NOMO-1 treated with DMSO at 0.1 percent for 48 hours (cell line): ENCODE measurements around the gene TDRD7.
A peak's percentile ranks its signal among the peaks of the same experiment; 100 is the strongest.

Experiments
- DNase-seq: peaks from one replicate; lab custom pipeline; 2025; ENCODE audit not compliant: unreplicated experiment; lab: John Stamatoyannopoulos, UW

TDRD7 gene

DNA sequence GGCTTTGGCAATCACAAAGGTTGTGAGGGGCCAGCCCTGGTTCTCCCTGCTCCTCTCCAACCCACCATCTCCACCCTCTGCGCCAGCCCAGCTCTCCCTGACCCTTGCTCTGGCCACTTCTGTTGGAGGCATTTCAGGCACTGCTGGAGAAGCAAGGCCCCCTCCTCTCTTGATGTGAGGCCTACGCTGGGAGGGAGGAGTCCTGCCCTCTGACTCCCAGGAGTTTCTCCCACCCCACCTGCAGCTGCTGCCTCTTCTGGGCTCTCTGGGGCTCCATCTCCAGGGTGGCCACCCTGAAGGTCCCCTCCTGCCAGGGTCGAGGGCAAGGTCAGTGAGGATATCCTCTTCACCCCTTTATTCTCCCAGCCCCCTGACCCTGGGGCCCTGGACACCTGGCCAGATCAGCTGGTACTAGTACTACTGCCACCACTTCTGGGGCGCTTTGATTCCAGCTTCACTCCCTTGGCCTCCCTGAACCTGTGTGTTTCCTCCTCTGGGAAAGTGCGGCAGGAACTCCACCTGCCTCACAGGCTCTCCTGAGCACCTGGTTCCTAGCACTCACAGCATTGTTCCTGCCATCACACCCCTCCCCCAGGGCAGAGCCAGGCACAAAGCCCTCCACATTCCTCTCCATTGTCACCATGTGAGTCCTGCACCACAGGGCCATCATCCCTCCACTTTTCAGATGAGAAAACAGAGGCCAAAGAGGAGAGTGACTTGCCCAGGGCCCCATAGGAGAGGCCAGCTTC lies 23.8 kb upstream of the TDRD7 start:
- DNase-seq: no peak

GRCh38 chr9:97388721-97389238 lies 23.1 kb upstream of the TDRD7 start:
- peak; percentile 46 for DNase-seq

DNA sequence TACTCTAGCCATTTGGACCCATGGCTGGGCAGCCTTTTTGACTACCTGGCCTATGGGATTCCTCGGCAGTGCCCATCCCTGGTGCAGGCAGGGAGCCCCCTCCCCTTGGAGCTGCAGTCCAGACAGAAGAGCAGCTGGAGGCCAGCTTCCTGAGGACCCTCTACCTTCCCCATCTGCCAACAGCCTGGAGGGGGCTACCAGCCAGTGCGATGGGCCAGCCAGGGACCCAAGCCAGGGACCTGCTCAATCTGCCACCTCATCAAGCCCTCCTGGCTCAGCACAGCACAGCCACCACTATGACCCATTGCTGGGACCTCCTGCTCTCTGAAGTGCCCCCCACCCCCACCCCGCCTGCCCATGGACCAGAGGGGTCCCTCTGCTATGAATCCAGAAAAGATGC lies 22.6 kb upstream of the TDRD7 start:
- no peak for DNase-seq

GRCh38 chr9:97390791-97391406 lies 21.0 kb upstream of the TDRD7 start:
- DNase-seq: no peak

DNA sequence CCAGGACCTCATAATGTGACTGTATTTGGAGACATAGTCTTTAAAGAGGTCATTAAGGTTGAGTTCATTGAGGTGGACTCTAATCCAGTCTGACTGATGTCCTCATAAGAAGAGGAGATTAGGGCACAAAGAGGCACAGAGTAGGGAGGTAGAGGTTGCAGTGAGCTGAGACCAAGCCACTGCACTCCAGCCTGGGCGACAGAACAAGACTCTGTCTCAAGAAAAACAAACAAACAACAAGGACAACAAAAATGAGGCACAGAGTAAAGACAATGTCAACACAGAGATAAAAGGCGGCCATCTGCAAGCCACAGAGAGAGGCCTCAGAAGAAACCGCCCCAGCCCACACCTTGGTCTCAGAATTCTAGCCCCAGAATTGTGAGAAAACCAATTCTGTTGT lies 17.0 kb upstream of the TDRD7 start:
- DNase-seq: no peak

DNA sequence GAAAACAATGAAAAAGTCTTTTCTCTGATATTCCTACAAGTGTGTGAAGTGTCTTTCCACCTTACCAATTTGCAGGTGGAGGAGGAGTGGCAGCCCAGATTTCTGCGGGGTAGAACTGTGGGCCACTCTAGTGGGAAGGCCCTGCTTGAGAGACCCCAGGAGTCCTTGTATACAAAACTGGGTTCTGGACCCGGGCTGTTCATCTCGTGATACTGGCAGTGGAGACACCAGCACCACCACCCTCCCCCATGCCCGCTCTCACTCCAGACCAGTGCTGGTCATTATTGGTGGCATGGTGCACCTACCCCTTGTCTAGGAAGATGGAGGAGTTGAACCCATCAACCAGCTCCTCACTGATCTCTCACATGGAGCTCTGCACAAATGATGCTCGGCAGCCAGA lies 16.2 kb upstream of the TDRD7 start:
- DNase-seq: no peak

- DNase-seq: no peak
These were observed 15.6 kb upstream of the TDRD7 start for GRCh38 chr9:97396256-97396655.

DNA sequence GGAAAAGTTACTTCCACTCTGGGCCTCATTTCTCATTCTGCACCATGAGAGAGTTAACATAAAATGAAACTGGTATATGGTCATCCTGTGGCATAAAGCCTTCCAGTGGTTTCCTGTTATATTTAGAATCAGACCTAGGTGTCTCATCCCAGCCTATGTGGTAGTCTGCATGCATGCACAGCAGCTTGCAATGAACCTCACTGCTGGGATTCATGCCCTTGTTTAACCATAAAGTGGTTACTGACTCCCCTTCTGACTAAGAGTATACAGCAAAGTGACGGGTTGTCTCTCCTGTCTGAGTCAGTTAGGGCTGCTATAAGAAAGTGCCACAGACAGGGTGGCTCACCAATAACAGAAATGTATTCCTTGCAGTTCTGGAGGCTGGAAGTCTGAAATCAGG lies 14.7 kb upstream of the TDRD7 start:
- DNase-seq: no peak

DNA sequence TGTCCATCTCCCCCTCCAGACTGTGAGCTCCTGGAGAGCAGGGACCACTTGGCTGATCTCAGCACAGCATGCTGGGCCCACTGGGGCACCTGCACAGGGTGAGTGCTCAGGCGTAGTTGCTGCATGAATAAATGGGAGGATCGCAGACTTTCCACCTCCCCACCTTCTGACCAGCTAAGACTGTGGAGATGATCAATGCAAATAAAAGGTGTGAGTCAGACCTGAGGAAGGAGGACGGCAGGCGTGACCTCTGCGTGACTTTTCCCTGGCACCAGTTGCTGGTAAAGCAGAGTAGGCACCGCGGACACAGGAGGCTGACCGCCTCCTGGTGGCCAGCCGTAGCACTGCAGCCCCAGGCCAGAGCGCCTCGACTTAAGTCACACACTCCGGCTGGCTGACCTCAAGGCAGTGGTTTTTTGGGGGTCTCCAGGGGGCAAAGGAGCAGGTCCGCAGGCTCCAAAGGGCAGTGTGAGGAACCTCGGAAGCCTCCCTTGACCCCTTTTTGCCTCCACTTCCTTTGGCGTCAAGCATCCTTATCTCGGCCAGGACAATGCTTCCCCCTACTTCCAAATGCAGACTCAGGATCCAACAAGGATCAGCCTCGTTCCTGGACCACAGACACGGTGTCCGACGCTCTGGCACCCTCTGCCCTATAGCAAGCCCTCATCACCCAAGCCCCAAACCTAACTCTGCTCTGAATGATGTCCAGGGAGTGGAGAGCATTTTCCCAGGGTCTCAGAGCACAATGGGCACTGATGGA lies 12.7 kb upstream of the TDRD7 start:
- DNase-seq: peak; percentile 36

DNA sequence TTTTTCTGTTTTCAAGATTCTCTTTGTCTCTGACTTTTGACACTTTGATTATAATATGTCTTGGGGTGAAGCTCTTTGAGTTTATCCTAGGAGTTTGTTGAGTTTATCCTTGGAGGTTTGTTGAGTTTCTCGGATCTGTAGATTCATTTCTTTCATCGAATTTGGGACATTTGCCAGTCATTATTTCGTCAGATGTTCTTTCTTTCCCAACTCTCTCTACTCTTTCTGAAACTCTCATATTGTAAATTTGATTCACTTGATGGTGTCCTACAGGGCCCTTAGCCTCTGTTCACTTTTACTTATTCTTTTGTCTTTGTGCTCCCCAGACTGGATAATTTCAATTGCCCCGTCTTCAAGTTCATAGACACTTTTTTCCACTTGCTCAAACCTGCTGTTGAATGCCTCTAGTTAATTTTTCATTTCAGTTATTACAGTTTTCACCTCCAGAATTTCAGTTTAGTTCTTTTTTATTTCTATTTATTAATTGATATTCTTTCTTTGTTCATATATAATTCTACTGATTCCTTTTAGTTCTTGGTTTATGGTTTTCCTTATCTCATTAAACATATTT lies 8.1 kb upstream of the TDRD7 start:
- no peak for DNase-seq

- DNase-seq: no peak
These were observed 6.3 kb upstream of the TDRD7 start for GRCh38 chr9:97405551-97405950.

GRCh38 chr9:97406620-97407177 lies 5.2 kb upstream of the TDRD7 start:
- DNase-seq: no peak

GRCh38 chr9:97408562-97408961 lies 3.3 kb upstream of the TDRD7 start:
- DNase-seq: no peak

- DNase-seq: no peak
These were observed 482 bp upstream of the TDRD7 start for GRCh38 chr9:97411440-97411788.

DNA sequence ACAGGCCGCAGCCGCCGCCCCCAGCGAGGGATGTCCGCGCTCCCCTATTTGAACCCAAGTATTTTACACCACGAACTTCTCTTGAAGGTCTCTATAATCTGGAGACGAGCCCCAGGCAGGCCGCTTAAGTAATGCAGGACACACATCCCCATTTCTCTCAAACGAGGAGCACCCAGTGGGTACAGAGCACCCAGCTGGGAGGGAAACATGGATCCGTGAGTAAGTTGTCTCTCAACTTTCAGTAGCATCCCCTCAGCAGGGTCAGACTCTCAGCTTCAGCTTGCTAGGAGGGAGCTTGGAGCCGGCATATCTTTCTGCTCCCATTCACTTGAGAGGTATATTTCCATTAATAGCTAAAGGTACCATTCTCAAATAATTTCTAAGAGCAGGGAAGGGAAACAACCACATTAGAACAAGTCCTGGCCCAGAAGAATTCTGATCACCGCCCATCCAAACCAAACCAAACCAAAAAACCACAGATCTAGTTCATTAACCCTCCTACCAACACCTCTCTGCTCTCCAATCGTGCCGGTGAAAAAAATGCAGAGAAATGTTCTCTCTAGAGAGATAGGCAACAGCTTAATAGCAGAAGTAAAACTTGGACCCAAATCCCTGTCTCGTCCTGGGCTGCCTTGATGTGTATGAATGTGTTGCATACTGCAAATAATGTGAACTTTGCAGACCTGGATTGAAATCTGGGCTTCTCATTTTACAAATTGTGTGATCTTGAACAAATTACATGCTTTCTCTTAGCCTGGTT lies 910 bp downstream of the TDRD7 start:
- DNase-seq: peak; percentile 32

DNA sequence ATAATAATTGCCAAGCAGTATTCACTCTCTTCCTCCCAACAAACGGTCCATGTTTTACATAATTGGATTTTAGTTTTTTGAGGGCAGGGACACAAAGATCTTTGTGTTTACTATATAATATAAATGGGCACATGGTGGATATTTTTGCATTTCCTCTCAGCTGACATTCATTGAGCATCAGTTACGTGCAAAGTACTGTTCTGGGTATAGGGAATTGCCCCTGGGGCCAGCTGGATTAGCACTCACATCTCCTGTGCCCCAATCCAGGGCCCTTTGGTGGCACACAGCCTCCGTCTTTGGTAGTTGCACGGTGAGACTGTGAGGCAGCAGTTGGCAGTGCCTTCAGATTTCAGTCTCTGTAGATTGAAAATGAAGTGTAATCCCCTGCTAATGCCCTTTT lies 1.6 kb downstream of the TDRD7 start:
- no peak for DNase-seq

- peak; percentile 71 for DNase-seq
These were observed 3.2 kb downstream of the TDRD7 start for GRCh38 chr9:97415146-97415545.

GRCh38 chr9:97418880-97419279 lies 7.0 kb downstream of the TDRD7 start:
- DNase-seq: no peak

DNA sequence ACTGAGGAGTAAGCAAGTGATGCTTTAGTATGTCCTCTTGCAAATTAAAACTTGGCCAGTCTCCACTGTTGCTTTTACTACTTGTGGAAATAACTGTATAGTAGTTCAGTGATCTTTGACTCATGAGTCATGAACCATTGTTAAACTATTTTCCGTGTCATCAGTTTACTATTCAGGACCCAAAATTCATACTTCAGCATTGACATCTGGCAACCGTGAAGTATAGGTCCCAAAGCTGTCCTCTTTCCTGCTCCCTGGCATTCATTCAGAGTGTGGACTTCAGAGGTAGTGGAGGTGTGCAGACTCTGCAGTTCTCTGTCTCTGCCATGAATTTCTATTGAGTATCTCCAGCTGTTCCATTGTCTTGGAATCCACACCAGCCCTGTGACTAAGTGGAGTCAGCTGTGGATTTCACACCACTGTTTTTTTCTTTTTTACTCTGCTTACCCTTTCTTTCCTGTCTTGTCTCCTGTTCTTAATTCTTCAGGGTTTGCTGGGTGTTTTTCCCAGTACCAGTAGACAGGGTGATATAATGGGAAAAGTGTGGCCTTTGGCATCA lies 7.5 kb downstream of the TDRD7 start:
- no peak for DNase-seq

DNA sequence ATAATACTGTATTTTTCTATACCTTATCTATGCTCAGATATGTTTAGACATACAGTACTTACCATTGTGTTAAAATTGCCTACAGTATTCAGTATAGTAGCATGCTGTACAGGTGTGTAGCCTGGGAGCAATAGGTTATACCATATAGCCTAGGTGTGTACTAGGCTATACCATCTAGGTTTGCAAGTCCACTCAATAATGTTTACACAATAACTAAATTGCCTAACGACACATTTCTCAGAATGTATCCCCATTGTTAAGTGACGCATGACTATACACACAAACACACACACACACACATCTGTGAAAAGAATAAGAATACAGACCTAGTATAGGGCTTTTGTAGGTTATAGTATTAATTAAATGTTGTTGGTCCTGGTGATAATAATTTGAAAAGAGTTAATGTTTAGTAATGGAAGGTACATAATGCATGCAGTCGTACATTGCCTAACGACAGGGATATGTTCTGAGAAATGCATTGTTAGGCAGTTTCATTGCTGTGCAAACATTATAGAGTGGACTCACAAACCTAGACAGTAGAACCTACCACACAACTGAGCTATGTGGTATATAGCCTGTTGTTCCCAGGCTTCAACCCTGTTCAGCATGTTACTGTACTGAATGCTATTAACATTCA lies 13.6 kb downstream of the TDRD7 start:
- no peak for DNase-seq
